Measurements from ENCODE around the gene NCBP3.

NCBP3 gene

DNA sequence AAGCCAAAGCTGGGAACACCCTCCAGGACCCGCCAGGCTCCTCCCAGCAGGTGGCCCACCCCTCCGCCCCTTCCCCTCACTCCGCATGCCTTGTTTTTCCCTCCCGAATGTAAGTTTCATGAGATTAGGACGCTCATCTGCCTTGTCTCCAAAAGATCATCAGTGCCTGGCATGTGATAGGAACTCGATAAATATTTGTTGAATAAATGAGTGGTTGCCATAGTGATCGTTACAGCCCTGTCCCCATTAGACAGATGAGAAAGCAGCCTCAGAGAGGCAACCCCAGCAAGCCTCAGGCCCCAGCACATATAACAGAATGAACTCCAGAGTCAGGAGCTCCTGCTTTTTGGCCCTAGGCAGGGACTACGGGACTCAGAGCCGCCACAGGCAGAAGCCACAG, 41.8 kb upstream of the NCBP3 start:
- DNase-seq (ENCODE audit: extremely low read depth, low read depth) = no peak
- TF ChIP-seq, protein P1, sequence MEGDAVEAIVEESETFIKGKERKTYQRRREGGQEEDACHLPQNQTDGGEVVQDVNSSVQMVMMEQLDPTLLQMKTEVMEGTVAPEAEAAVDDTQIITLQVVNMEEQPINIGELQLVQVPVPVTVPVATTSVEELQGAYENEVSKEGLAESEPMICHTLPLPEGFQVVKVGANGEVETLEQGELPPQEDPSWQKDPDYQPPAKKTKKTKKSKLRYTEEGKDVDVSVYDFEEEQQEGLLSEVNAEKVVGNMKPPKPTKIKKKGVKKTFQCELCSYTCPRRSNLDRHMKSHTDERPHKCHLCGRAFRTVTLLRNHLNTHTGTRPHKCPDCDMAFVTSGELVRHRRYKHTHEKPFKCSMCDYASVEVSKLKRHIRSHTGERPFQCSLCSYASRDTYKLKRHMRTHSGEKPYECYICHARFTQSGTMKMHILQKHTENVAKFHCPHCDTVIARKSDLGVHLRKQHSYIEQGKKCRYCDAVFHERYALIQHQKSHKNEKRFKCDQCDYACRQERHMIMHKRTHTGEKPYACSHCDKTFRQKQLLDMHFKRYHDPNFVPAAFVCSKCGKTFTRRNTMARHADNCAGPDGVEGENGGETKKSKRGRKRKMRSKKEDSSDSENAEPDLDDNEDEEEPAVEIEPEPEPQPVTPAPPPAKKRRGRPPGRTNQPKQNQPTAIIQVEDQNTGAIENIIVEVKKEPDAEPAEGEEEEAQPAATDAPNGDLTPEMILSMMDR (IDR thresholded peaks at IDR 0.05; ENCODE audit: low read depth, low read length, missing control alignments) = no peak
- peak overlapping the region; percentile 22; the same call in 1 of the 2 replicates for H3K4me3 ChIP-seq (replicated peaks; ENCODE audit: low read depth, low read length)

DNA sequence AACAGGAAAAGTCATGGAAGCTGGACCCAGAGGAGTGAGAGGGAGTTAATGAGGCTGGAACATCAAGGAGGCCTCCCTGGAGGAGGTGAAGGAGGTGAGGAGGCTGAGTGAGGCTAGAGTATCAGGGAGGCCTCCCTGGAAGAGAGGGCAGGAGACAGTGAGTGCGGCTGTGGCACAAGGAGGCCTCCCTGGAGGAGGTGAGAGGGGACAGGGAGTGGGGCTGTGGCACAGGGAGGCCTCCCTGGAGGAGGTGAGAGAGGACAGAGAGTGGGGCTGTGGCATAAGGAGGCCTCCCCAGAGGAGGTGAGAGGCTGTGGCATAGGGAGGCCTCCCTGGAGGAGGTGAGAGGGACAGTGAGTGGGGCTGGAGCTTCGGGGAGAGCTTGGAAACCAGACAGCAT, 41.3 kb upstream of the NCBP3 start:
- TF ChIP-seq, protein P1 (IDR thresholded peaks at IDR 0.05; ENCODE audit: low read depth, low read length, missing control alignments) = no peak
- no peak for DNase-seq (ENCODE audit: extremely low read depth, low read depth)
- no peak overlapping the region for H3K4me3 ChIP-seq (replicated peaks; ENCODE audit: low read depth, low read length)

DNA sequence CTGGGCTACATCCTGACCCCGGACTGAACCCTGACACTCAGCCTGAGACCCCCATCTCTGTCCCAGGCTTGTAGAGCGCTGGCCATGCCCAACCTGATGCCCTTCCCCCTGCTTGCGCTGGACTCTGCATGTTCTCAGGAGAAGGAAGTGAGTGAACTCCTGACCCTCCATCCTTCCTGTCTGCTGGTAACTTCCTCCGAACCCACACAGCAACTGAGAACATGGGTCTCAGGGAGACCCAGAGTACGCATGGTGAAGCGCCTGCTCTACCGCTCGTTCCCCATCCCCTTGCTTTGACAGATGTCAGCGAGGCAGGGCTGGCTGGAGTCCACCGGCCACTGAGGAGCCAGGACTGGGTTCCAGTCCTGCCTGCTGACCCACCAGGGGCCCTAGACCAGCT, 40.7 kb upstream of the NCBP3 start:
- TF ChIP-seq, protein P1 (IDR thresholded peaks at IDR 0.05; ENCODE audit: low read depth, low read length, missing control alignments) = no peak
- H3K4me3 ChIP-seq (replicated peaks; ENCODE audit: low read depth, low read length) = no peak overlapping the region
- no peak for DNase-seq (ENCODE audit: extremely low read depth, low read depth)

DNA sequence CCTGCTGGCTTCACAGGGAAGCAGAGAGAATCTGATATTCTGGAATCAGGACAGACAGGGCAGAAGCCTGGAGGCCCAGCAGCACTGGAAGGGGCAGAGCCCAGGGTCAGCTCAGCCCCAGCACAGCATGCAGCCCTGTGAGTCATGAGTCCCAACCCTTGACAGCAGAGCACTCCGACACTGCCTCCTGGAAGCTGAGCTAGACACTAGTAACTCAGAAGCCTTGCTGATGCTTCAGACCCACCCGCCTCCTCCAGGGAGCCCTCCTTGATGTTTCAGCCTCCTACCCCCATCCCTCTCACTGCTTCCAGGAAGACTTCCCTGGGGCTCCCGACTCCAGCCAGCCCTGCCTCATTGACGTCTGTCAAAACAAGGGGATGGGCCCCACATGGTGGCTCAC, 39.9 kb upstream of the NCBP3 start:
- no peak overlapping the region for H3K4me3 ChIP-seq (replicated peaks; ENCODE audit: low read depth, low read length)
- TF ChIP-seq, protein P1 (IDR thresholded peaks at IDR 0.05; ENCODE audit: low read depth, low read length, missing control alignments) = no peak
- DNase-seq (ENCODE audit: extremely low read depth, low read depth) = no peak

DNA sequence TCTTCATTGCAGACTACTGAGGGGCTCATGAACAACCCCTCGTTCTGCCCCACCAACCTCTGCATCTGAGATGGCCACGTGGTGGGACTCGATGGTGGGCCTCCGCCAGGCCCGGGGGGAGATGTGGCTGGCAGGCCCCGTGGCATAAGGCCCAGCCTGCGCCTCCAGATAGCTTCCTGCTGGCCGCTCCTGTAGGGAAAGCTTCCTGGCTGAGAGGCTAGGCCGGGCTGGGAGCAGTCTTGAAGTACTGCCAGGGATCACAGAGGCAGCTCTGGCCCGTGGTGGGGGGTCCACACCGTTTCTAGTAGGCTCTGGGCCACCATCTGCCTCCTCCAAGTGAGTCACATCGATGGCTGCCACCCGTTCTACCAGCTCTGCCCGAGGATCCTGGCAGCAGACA, 39.2 kb upstream of the NCBP3 start:
- DNase-seq (ENCODE audit: extremely low read depth, low read depth) = no peak
- TF ChIP-seq, protein P1 (IDR thresholded peaks at IDR 0.05; ENCODE audit: low read depth, low read length, missing control alignments) = no peak
- H3K4me3 ChIP-seq (replicated peaks; ENCODE audit: low read depth, low read length) = no peak overlapping the region

DNA sequence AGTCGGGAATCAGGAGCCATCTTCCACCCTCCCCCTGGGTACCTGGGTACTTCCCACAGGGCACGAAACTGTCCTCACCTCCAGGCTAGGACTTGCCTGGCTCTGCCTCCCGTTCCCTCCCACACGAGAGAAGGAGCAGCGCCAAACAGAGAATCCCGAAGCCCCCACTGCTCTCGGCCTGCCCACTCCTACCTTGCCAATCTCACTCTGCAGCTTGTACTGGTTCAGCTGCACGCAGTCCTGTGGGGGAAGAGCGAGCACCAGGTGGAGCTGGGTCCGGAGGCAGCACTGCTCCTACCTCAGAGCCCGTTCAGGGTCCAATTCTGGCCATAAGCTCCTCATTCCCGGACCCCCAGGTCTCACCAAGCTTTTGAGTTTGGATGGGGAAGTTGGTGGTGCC, 38.1 kb upstream of the NCBP3 start:
- TF ChIP-seq, protein P1 (IDR thresholded peaks at IDR 0.05; ENCODE audit: low read depth, low read length, missing control alignments) = no peak
- no peak overlapping the region for H3K4me3 ChIP-seq (replicated peaks; ENCODE audit: low read depth, low read length)
- no peak for DNase-seq (ENCODE audit: extremely low read depth, low read depth)

DNA sequence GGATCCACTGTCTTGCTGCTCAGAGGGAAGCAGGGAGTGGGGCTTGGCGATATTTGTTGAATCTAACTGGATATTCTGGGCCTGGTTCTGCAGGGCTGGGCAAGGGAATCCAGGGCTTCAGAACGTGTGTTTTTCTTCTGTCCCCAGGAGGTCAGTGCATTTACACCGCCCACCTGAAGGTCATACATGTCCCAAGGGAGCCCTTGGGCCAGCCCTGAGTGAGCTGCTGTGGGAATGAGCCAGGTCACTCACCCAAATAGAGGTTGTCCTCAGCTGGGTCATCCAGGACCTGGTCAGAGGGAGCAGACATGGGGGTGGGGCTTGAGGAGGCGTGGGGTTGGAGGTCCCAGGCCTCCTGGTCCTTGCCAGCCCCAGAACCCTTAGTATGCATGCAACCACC, 36.2 kb upstream of the NCBP3 start:
- TF ChIP-seq, protein P1 (IDR thresholded peaks at IDR 0.05; ENCODE audit: low read depth, low read length, missing control alignments) = no peak

More for the DNA sequence above, 36.2 kb upstream of the NCBP3 start:
- no peak overlapping the region for H3K4me3 ChIP-seq (replicated peaks; ENCODE audit: low read depth, low read length)
- no peak for DNase-seq (ENCODE audit: extremely low read depth, low read depth)
